HG03354 (cell line): ENCODE data around the gene RORC.
A peak's percentile ranks its signal among the peaks of the same experiment; 100 is the strongest.

Experiments used
- ATAC-seq: cut with Tn5 transposase; IDR thresholded peaks from one replicate; pipeline ENCODE4 v1.9.1; 2021; ENCODE audit warnings: mild to moderate bottlenecking; ENCODE audit not compliant: unreplicated experiment, poor library complexity, severe bottlenecking

Gene RORC

DNA sequence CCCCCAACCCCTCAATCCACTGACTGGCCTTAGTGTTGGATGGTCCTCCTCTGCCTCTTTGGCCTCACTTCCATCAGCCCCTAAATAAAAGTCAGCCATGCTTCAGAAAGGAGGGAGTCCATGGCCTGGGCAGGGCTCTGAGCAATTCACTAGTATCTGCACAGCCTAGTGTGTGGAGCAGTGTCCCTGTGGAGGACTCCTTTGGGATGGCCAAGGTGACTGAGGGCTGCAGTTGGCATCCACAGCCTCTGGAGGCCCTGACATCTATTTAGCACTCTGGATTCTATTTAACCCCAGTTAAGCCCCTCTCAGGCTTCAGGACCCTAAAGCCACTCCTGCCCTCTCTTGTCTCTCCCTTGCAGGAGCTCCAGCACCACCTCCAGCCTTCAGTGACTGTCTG lies 18.3 kb upstream of the RORC start:
- ATAC-seq = no peak

DNA sequence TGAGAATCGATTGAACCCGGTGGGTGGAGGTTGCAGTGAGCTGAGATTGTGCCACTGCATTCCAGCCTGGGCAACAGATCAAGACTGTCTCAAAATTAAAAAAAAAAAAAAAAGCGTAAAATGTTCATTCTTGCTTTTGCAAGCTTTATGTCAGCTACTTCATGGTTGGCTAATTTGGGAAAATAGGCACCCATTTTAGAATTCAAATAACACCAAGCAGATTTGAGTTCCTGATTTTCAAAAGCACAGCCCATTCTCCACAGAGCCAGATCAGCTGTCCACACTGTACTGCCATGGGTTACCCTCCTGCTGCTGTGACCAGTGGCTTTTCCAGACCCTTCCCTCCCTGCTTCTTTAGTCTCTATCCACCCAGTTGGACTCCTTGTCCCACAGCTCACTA lies 17.5 kb upstream of the RORC start:
- ATAC-seq = no peak

DNA sequence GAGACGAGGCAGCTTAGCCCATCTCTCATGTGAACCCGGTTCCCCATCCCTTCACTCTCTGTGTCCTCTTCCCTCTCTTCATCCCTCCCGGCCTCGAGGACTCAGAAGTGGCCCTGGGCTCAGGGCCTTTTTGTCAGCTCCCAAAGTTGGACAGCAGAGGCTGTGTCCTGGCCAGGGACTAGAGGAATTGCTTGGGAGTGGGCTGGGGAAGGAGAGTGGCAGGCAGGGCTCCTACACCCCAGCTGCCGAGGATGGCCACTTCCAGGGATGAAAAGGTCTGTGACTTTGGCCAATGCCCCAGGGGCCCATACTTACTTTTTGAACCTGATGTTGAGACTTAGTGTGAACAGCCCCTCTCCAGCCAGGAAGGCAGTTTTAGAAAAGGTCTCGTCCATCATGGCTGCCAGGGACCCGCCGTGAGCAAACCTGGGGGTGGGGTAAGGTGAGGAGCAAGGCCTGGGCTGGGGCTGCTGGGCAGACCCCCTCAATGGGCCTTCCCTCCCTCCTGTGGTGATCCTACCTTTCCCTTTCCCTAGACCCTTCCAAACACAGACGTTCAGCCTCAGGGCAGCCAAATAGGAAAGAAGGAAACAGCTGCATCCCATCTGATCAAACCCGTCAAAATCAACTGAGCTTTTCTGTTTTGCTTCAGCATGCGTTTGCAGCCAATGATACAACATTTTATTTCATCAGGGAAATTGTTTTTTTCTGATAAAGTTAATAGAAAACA lies 16.4 kb upstream of the RORC start:
- ATAC-seq = no peak

DNA sequence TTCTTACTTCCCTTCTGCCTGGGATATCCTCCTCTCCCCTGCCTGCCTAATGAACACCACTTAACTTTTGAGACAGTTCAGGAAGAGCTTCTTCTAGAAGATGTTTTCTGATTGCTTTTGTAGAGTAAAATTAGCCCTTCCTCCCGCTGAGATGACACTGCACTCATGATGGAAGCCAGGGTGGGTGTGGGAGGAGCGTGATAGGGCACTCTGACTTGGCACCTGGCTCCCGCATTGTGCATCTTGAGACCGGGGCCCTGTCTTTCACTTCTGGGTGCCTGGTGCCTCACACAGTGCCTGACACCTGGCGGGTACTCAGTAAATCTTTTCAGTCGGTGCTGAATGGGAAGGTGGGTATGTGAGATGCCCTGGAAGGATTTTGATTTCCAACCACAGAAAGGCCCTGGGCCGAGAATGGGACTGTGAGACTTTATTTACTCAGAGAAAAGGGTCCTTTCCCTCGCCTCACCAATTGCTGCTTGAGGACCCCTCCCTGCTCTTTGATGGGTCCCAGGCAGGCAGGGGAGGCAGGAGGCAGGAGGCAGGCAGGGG lies 15.2 kb upstream of the RORC start:
- ATAC-seq = no peak

DNA sequence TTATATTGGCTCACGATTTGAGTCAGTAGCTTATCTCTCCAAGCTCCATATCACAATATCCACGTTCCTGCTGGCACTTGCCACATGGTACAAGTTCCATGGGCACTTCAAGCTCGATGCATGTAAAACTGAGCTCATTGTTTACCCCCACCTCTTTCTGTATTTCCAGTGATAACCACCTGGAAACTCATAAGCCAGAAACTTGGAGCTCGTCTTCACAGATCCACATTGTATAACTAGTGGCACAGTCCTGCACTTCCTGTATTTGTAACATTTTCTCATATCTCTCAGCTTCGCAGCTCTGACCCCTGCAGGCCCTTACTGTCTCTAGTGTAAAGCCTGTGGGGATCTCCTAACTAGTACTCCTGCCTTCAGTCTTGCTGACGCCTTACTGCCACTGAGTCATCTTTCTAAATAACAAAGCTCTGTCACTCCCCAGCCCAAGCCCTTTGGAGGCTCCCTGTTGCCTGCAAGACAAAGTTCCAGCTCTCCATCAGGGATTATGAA lies 14.5 kb upstream of the RORC start:
- ATAC-seq = no peak

DNA sequence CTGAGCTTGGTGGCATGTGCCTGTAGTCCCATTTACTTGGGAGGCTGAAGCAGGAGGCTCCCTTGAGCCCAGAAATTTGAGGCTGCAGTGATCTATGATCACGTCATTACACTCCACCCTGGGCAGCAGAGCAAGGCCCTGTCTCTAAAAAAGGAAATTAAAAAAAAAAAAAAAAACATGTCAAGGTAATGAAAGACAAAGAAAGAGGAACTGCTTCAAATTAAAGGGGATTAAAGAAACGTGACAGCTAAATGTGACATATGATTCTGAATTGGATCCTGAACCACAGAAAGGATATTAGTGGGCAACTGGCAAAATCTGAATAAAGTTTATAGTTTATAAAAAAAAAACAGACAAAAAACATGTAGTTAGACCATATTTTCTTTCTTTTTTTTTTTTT lies 11.8 kb upstream of the RORC start:
- ATAC-seq = no peak

DNA sequence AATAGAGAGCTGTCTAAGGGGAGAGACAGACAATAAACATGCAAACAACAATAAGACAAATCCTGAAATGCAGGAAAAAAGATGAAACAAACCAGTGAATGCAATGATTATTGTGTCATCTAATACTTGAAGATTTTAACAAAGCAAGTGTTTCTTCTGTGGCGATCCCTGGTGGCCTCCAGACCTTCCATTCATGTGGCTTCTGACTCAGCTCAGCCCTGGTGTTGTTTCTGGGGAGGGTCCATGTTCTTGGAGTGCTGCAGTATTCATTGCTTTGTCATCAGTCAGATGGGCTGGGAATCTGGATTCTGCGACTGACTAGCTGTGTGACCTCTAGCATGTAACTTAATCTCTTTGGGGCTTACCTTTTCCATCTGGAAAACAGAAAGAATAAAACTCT lies 9.5 kb upstream of the RORC start:
- ATAC-seq = no peak

DNA sequence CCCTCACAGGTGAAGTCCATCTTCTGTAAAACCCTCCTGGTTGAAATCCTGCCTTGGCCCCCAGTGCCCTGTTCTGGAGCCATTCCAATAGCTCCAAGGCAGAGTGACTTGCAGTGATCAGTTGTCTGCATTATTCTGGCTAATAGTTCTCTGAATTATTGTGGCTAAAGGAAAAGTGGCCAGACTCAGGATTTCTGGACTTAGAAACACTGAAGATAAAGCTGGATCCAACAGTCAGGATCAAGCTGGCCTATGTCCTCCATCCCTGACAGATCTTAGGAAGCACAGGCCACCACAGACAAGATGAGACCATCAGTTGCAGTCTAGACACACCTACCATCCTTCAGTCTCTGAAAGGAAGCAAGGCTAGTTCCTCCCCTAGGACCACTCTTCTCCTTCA lies 8.8 kb upstream of the RORC start:
- no peak for ATAC-seq

DNA sequence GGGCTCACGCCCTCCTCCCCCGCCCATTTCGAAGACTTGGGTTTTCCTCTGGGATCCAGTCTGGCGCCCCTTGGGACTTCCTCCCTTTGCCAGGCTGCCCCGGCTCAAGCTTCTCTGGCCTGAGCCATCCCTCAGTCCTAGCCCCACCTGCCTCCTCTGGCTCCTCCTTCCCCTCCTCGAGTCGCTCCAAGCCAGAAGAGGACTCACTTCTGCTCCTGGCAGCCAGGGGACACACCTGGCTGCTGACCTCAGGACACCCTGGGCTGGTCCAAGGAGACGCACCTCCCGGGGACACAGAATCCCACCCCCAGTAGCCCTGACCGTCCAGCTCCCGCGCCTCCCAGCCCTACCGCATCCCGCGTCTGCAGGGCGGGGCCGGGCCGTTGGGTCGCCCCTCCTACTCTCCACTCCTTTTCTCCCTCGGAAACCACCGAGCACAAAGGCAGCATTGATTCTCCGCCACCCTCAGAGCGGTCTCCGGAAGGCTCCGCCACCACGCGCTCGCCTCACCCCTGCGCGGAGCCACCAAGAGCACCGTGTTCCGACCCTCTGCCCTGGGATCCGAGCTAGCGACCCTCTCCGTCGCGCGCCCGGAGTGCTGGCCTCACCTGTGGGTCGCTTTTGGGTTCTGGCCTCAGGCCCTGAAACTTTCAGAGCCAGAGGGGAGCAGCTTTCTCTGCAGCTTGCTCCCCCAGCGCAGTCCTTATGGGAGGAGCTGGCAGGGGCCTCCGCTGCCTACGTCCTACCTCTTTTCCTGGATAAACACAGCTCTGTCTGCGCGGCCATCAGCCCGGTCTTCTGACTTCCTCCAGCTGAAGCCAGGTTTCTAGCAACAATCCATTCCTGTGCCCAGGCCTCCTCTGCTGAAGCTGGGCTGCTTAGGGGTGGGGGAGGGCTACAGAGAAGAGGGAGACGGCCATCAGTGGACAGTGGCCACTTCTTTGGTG lies 8.1 kb upstream of the RORC start, which contains the start of gene C2CD4D:
C2CD4D (minus strand) TSS at position 364 of the 947 bp plus-strand sequence. CDS start 831 bp downstream, outside the sequence.
- peak; percentile 57 for ATAC-seq

DNA sequence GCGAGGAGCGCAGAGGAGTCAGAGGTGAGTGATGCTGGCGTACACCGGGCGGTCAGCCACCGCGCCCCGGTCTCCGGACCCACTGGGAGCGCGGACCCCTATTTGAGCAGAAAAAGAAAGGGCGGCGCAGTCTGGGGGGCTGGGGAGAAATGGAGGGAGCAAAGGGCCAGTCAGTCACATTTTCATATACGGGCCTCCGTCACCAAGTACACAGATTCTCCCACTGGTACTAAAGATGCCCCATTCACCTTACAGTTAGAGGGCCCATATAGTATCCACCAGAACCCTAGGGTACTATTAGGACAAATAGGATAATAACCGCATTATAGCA lies 7.4 kb upstream of the RORC start:
- ATAC-seq = no peak

DNA sequence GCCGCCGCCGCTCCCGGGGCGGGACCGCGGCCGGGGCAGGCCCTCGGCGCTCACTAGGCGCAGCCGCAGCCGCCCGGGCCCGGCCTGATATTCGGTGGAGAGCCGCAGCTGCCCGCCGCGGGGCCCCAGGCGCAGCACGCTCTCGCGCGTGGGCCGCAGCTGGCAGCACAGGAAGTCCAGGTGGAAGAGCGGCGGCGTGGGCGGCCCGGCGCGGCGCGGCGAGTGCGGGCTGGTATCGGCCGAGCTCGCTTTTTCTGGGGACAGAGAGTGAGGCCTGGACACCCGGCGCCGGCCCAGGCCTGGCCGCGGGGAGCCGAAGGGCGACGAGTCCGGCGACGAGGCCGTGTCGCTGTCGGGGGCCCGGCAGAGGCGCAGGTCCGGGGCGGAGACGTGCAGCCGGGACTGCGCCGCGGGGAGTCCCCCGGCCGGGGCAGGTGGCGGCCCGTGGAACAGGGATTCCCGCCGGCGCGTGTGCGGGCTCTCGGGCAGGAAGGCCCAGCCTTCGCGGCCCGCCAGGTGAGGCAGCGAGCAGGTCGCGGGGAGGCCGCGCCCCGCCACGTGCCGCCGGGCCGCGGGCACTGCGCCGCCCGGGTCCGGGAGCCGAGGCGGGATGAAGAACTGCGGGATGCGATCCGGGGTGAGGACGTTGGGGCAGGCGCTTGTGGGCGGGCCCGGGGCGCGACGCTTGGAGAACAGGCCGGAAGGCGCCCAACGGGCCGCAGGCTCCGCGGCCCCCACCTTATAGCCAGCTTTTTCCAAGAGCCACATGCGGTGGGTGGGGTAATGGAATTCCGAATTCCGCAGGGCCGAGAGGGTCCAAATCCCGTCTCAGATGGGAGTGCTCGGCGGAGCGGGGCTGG lies 6.8 kb upstream of the RORC start:
- no peak for ATAC-seq

DNA sequence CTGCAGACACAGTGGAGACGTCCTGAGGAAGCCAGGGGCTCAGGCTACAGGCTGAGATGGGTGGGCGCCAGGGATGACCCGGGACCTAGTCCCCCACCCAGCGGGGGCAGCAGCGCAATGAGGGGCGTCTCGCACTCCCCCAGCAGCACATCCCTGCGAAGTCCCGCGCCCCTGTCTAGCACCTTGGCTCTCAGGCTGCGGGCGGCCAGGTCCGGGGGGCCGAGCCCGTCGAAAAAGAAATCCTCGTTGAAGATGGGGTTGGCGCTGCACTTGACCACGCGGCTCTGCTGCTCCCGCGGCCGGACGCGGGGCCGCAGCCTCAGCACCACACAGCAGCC lies 6.3 kb upstream of the RORC start:
- ATAC-seq = no peak

DNA sequence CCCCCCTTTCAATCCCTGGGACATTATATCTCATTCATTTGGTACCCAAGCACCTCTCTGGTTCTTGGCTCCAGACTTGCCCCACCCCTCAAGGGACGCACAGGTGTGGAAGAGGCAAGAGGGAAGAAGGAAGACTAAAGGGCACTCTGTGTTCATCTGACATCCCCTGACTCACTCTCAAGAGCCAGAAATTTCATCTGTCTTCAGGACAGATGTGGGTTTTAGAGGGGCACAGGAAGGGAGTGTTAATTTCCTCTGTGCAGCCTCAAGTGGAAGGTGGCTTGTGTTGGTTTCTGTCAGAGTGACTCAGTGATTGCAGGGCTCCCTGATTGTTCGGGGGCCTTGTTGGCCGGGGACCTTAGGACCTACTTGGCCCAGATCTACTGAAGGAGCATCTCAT lies 5.6 kb upstream of the RORC start:
- ATAC-seq = no peak

DNA sequence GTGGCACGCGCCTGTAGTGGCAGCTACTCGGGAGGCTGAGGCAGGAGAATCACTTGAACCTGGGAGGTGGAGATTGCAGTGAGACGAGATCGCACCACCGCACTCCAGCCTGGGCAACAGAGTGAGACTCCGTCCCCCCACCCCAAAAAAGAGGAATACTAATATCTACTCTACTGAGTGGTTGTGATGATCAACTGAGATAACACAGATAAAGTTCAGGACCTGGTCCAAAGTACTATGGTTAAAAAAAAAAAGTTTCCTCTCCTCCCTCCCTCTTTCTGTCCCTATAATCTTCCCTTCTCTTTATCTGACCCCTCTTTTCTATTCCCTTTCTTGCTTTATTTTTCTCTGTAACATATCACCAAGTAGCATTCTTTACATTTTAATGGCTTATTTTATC lies 4.0 kb upstream of the RORC start:
- no peak for ATAC-seq

DNA sequence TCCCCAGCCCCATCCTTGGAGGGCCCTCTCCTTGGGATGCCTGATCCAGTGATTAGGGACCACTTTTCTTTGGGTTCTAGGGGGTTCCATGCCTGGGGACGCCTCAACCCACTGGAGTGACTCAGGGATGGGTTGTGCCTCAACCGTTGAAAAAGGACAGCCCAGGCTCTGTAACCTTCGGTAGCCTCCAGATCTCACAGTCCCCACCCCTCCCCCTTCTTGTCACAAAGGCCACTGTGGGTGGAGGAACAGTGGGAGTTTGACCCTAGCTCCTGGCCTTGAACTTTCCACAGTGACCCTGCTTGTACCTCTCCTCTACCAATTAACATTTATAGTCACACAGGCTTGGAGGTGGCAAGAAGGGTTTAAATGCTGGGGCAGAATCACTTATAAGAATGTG lies 2.6 kb upstream of the RORC start:
- ATAC-seq = no peak

DNA sequence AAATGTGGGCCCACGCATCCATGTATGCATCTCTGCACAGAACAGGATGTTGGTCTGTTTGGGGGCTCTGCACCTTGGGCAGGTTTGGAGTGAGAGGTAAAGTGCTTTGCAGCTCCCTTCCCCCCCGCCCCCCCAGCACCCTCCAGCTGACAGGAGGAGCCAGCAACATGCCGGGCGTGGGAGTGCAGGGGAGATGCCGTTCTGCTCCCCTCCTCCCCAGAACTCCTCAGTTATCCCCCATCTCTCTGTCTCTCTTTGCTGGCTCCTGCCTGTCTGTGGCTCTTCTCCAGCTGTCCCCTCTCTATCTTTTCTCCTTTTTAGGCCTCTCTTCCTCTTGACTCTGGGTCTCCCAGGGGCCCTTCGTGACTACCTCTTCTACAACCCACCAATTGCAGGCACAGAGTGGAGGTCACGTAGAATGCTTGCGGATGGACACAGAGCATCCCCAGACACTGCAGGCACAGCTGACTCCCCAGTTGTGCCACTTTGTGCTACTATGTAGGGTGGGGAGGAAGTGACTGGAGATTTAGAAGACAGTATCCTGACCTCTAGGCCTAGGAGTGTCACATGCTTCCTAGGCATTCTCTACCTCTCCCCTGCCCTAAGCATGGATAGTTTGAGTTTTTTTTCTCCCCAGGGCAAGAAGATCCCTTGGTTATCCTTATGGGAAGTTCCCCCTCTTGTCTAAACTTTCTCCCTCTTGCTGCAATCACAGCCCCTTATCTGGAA lies 1.7 kb upstream of the RORC start:
- ATAC-seq = no peak

DNA sequence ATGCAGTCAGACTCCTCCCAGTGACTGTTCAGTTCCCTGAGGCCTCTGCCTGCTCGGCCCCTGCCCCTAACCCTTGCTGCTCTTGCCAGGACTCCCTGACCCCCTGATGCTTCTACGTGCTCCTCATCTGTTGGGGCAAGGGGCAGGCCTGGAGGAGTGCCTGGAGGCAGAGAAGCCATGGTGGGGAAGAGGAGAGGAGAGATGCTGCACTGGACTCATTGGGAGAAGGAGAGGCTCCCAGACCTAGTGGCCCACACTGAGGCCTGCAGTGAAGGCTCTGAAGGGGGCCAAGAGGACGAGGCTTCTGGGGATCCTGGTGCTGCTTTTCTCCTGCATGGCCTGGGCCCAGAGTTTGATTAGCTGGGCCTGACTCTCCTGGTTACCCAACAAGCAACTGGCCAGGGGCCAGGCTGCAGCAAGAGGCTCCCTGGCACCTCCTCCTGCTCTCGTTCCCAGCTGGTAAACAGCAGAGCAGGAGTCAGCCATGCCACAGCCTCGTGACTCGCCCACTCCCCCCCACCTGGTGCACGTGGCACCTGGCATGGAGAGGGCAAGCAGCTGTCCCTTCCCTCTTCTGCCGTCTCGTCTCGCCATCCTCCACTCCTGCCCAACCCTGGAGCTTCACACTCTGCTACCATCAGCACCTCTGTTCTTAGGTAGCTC lies 847 bp upstream of the RORC start:
- no peak for ATAC-seq

DNA sequence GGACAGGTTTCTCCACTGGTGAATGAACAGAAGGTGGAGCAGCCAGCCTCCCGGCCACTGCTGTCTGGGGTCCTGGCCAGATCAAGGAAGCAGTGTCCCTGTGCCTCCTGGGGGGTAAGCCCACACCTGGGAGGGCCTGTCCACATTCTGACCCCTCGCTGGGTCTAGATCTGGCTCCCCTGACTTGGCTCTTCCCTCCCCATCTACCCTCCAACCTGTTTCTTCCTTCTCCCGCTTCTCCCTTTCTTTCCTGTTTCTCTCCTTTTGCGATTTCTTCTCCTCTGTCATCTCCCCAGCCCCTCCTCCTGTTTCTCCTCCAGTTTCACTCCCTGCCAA lies 378 bp downstream of the RORC start:
- ATAC-seq = no peak

DNA sequence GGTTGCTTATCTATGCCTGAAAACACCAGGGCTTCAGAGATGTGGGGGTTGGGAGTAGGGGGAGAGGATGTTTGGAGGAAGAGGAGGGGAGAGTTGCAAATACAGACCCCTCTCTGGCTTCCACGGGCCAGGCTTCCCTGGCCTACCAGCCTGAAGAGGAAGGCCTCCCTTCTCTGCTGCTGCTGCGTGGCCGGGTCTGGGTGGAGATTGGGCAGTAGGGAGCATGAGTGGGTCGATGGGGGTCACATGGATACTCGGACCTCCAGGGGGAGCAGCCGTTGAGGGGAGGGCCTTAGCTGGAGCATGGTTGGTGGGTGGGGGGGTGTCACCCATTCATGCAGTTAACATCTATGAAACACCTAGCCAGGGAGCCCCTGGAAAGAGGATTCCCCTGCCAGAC lies 1.5 kb downstream of the RORC start:
- no peak for ATAC-seq
